HFF-Myc (cell line): ENCODE results near the gene CDK18.

ENCODE experiments used
- DNase-seq: peaks from one replicate; pipeline ENCODE4 v3.0.0-alpha.2; 2011; ENCODE audit warnings: low read depth; ENCODE audit errors: extremely low read depth
- H3K4me3 ChIP-seq: replicated peaks from 2 replicates; pipeline ENCODE4 v1.5.1; 2011; ENCODE audit warnings: low read depth, mild to moderate bottlenecking, control low read depth, low read length
- TF ChIP-seq, protein P1 (sequence below): IDR thresholded peaks from 2 replicates; pipeline ENCODE4 v1.5.1; 2012; ENCODE audit warnings: mild to moderate bottlenecking, low read depth, low read length, control low read depth; ENCODE audit errors: missing control alignments

CDK18 gene

GRCh38 chr1:205517288-205517687 is 12.8 kb downstream of the CDK18 start:
- TF ChIP-seq, protein P1, sequence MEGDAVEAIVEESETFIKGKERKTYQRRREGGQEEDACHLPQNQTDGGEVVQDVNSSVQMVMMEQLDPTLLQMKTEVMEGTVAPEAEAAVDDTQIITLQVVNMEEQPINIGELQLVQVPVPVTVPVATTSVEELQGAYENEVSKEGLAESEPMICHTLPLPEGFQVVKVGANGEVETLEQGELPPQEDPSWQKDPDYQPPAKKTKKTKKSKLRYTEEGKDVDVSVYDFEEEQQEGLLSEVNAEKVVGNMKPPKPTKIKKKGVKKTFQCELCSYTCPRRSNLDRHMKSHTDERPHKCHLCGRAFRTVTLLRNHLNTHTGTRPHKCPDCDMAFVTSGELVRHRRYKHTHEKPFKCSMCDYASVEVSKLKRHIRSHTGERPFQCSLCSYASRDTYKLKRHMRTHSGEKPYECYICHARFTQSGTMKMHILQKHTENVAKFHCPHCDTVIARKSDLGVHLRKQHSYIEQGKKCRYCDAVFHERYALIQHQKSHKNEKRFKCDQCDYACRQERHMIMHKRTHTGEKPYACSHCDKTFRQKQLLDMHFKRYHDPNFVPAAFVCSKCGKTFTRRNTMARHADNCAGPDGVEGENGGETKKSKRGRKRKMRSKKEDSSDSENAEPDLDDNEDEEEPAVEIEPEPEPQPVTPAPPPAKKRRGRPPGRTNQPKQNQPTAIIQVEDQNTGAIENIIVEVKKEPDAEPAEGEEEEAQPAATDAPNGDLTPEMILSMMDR, result no peak

GRCh38 chr1:205517763-205518162 is 13.3 kb downstream of the CDK18 start:
- no peak overlapping the region for H3K4me3 ChIP-seq
- no peak for DNase-seq
- TF ChIP-seq, protein P1, result no peak

More at GRCh38 chr1:205517288-205517687, 12.8 kb downstream of the CDK18 start:
- DNase-seq, result no peak
- no peak overlapping the region for H3K4me3 ChIP-seq

- no peak overlapping the region for H3K4me3 ChIP-seq
- TF ChIP-seq, protein P1, result no peak
- no peak for DNase-seq
Measured at GRCh38 chr1:205518661-205519540, 14.4 kb downstream of the CDK18 start.

- DNase-seq, result no peak
- TF ChIP-seq, protein P1, result no peak
- no peak overlapping the region for H3K4me3 ChIP-seq
Measured at GRCh38 chr1:205519541-205520131, 15.2 kb downstream of the CDK18 start.

DNA sequence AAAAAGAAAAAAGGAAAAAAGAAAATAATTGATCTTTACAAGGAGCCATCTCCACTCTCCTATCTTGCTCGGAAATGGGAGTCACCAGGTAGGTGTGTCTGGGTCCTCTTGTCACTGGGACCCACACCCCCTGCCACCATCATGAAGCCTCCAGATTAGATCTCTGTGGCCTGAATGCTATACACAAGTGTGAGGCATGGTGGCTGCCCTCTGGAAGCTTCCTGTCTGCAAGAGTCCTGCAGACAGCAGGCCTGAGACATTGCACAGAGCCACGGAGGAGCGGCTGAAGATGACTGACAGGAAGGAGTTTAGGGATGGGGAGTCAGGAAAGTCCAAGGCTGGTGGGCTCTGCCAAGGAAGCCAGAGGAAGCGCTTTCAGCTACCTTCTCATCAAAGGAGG is 16.2 kb downstream of the CDK18 start:
- DNase-seq, result no peak
- H3K4me3 ChIP-seq, result no peak overlapping the region
- TF ChIP-seq, protein P1, result no peak

- TF ChIP-seq, protein P1, result no peak
- H3K4me3 ChIP-seq, result no peak overlapping the region
- DNase-seq, result no peak
Measured at GRCh38 chr1:205521686-205522085, 17.2 kb downstream of the CDK18 start.
